Caco-2 (cell line): ENCODE data around the gene CDC40. TPM values are rescaled to one million over a fixed set of nuclear protein-coding genes. Genes with fewer than 3 reads are reported as not detected.

Source experiments
- BruUV-seq: library from RNA; stranded (reverse); fragments of 400-500 nt; replicated peaks from 2 replicates; lab custom pipeline; 2021; lab: Mats Ljungman, UMichigan
- CTCF ChIA-PET: fragments of 300-600 bp; sonication (Branson Sonifier 250); formaldehyde crosslinking; loops from one replicate; lab custom pipeline; 2022; ENCODE audit warnings: antibody characterized with exemption; lab: Charles Lee
- POLR2A ChIA-PET: fragments of 300-600 bp; sonication (Branson Sonifier 250); formaldehyde crosslinking; loops from one replicate; lab custom pipeline; 2022; ENCODE audit warnings: antibody characterized with exemption; lab: Charles Lee
- DNase-seq, 2 experiments: peaks; one replicate each; pipeline versions ENCODE4 v3.0.0 to v3.0.0-alpha.2; 2020 to 2022
- H3K27me3 ChIP-seq: replicated peaks from 2 replicates; pipeline ENCODE4 v1.6.0; 2011; ENCODE audit warnings: low read length; ENCODE audit not compliant: control insufficient read depth, insufficient read depth
- H3K36me3 ChIP-seq: 2 replicates; pipeline ENCODE4 v1.5.1; 2011; ENCODE audit warnings: low read length; ENCODE audit not compliant: control insufficient read depth, insufficient read depth
- H3K4me1 ChIP-seq: fragments of 250-450 bp; sonication (Bioruptor Pico); 2 replicates; pipeline ENCODE4 v1.5.1; 2020; ENCODE audit warnings: mild to moderate bottlenecking
- H3K4me3 ChIP-seq: 2 replicates; pipeline ENCODE4 v1.5.1; 2011; ENCODE audit warnings: low read depth, mild to moderate bottlenecking, control low read depth, low read length
- H3K9me3 ChIP-seq: fragments of 250-450 bp; sonication (Bioruptor Pico); 2 replicates; pipeline ENCODE4 v1.5.1; 2020; ENCODE audit warnings: mild to moderate bottlenecking, moderate library complexity
- H3K27ac Mint-ChIP-seq: one replicate; pipeline ENCODE4 v1.8.0; 2022; ENCODE audit warnings: mixed read lengths; ENCODE audit not compliant: unreplicated experiment
- H3K27me3 Mint-ChIP-seq: one replicate; pipeline ENCODE4 v1.8.0; 2022; ENCODE audit warnings: mixed read lengths; ENCODE audit not compliant: insufficient read depth, unreplicated experiment
- H3K36me3 Mint-ChIP-seq: one replicate; pipeline ENCODE4 v1.8.0; 2022; ENCODE audit warnings: mild to moderate bottlenecking, mixed read lengths; ENCODE audit not compliant: insufficient read depth, unreplicated experiment
- H3K4me1 Mint-ChIP-seq: one replicate; pipeline ENCODE4 v1.8.0; 2022; ENCODE audit warnings: low read depth, mixed read lengths; ENCODE audit not compliant: unreplicated experiment
- H3K4me3 Mint-ChIP-seq: one replicate; pipeline ENCODE4 v1.8.0; 2022; ENCODE audit warnings: mild to moderate bottlenecking, moderate library complexity, mixed read lengths; ENCODE audit not compliant: unreplicated experiment
- H3K9me3 Mint-ChIP-seq: one replicate; pipeline ENCODE4 v1.8.0; 2022; ENCODE audit warnings: mixed read lengths; ENCODE audit not compliant: unreplicated experiment
- intact Hi-C: fragments of 100-400 bp; cut with micrococcal nuclease; formaldehyde crosslinking; loops from one replicate; pipeline ENCODE4 v1.10.0; 2022; ENCODE audit not compliant: unreplicated experiment
- total RNA-seq: library from RNA; stranded (reverse); gene quantifications from 2 replicates; pipeline ENCODE4 v1.2.3, GENCODE V29; 2022
- TF ChIP-seq, protein P1 (sequence below), 2 experiments: fragments of 200-600 bp in 1 of 2; IDR thresholded peaks; 1 replicate in 1 of 2; 2 replicates in 1 of 2; pipeline versions ENCODE4 v1.5.1 to v1.8.0; 2011 to 2022; ENCODE audit warnings: antibody characterized with exemption in 1 of 2, control low read depth in 1 of 2, inconsistent platforms in 1 of 2, low read depth in 1 of 2, low read length in 1 of 2, mild to moderate bottlenecking in 1 of 2, moderate library complexity in 1 of 2; ENCODE audit not compliant: insufficient read depth in 1 of 2, severe bottlenecking in 1 of 2, unreplicated experiment in 1 of 2

Gene CDC40
- total RNA-seq, 1 experiment from 2014 or later: 22.7 TPM

- ChIA-PET CTCF (no interaction called here), POLR2A (no interaction called here)
- no peaks in the 10 kb centered on the region for H3K4me1 ChIP-seq
- no TSS peak for BruUV-seq
- no peak for DNase-seq
- no peaks in the 10 kb centered on the region for H3K4me1 Mint-ChIP-seq
- TF ChIP-seq, protein P1, sequence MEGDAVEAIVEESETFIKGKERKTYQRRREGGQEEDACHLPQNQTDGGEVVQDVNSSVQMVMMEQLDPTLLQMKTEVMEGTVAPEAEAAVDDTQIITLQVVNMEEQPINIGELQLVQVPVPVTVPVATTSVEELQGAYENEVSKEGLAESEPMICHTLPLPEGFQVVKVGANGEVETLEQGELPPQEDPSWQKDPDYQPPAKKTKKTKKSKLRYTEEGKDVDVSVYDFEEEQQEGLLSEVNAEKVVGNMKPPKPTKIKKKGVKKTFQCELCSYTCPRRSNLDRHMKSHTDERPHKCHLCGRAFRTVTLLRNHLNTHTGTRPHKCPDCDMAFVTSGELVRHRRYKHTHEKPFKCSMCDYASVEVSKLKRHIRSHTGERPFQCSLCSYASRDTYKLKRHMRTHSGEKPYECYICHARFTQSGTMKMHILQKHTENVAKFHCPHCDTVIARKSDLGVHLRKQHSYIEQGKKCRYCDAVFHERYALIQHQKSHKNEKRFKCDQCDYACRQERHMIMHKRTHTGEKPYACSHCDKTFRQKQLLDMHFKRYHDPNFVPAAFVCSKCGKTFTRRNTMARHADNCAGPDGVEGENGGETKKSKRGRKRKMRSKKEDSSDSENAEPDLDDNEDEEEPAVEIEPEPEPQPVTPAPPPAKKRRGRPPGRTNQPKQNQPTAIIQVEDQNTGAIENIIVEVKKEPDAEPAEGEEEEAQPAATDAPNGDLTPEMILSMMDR (IDR thresholded peaks at IDR 0.05; ENCODE audit: insufficient read depth in 1 of 2, low read depth in 1 of 2, low read length in 1 of 2, severe bottlenecking in 1 of 2, unreplicated experiment in 1 of 2): no peak
- intact Hi-C loops: no loop called here
- no peaks in the 10 kb centered on the region for H3K9me3 ChIP-seq
- H3K4me3 ChIP-seq: no peak overlapping the region
- H3K4me3 Mint-ChIP-seq: no peak overlapping the region
- H3K36me3 Mint-ChIP-seq: no peaks in the 10 kb centered on the region
- peaks cover 34% of the 10 kb centered on the region for H3K9me3 Mint-ChIP-seq
- no peaks in the 10 kb centered on the region for H3K36me3 ChIP-seq
- H3K27ac Mint-ChIP-seq: no peak overlapping the region
- no peaks in the 10 kb centered on the region for H3K27me3 Mint-ChIP-seq
- no peaks in the 10 kb centered on the region for H3K27me3 ChIP-seq
Observed at GRCh38 chr6:110139052-110139451, 41.2 kb upstream of the CDC40 start.

GRCh38 chr6:110140650-110141049 lies 39.6 kb upstream of the CDC40 start:
- Mint-ChIP-seq H3K9me3 (peaks cover 34% of the 10 kb centered on the region), H3K27me3 (no peaks in the 10 kb centered on the region), H3K36me3 (no peaks in the 10 kb centered on the region), H3K4me3 (no peak overlapping the region), H3K27ac (no peak overlapping the region), H3K4me1 (no peaks in the 10 kb centered on the region)
- Histone ChIP-seq H3K4me1 (no peaks in the 10 kb centered on the region), H3K4me3 (no peak overlapping the region), H3K27me3 (no peaks in the 10 kb centered on the region), H3K36me3 (no peaks in the 10 kb centered on the region), H3K9me3 (no peaks in the 10 kb centered on the region)
- no peak for DNase-seq
- intact Hi-C loops: no loop called here
- ChIA-PET POLR2A (no interaction called here), CTCF (no interaction called here)
- TF ChIP-seq, protein P1 (IDR thresholded peaks at IDR 0.05; ENCODE audit: insufficient read depth in 1 of 2, low read depth in 1 of 2, low read length in 1 of 2, severe bottlenecking in 1 of 2, unreplicated experiment in 1 of 2): no peak
- no TSS peak for BruUV-seq

GRCh38 chr6:110147870-110148269 lies 32.4 kb upstream of the CDC40 start:
- no peaks in the 10 kb centered on the region for H3K9me3 ChIP-seq
- no peaks in the 10 kb centered on the region for H3K4me1 ChIP-seq
- no peaks in the 10 kb centered on the region for H3K36me3 ChIP-seq
- Mint-ChIP-seq H3K4me3 (no peak overlapping the region), H3K36me3 (no peaks in the 10 kb centered on the region), H3K27me3 (no peaks in the 10 kb centered on the region), H3K9me3 (no peaks in the 10 kb centered on the region), H3K27ac (no peak overlapping the region), H3K4me1 (no peaks in the 10 kb centered on the region)
- DNase-seq: no peak
- intact Hi-C loops: no loop called here
- ChIA-PET POLR2A (no interaction called here), CTCF (no interaction called here)
- TF ChIP-seq, protein P1 (IDR thresholded peaks at IDR 0.05; ENCODE audit: insufficient read depth in 1 of 2, low read depth in 1 of 2, low read length in 1 of 2, severe bottlenecking in 1 of 2, unreplicated experiment in 1 of 2): no peak
- H3K4me3 ChIP-seq: no peak overlapping the region
- H3K27me3 ChIP-seq: no peaks in the 10 kb centered on the region
- BruUV-seq: no TSS peak
